A549 (cell line): ENCODE data around the gene HSD17B10. TPM values are rescaled to one million over a fixed set of nuclear protein-coding genes. Genes with fewer than 3 reads are reported as not detected.

Experiments used
- ATAC-seq, 2 experiments: fragments of 200-7000 bp in 1 of 2; fragments of >200 bp in 1 of 2; cut with Nextera tagmentation in 1 of 2; cut with Tn5 transposase in 1 of 2; 3 replicates each; pipeline versions ENCODE4 v1.8.0 to v1.9.1; 2018 to 2020; ENCODE audit warnings: mild to moderate bottlenecking in 1 of 2, moderate library complexity in 1 of 2
- CTCF ChIA-PET: fragments of 300-600 bp; sonication (Branson Sonifier 250); formaldehyde crosslinking; extraction: SDS; loops from one replicate; lab custom pipeline; 2021; ENCODE audit warnings: antibody characterized with exemption, inconsistent platforms; lab: Yijun Ruan, JAX
- POLR2A ChIA-PET: fragments of 350-600 bp; formaldehyde crosslinking; extraction: SDS; loops from one replicate; lab custom pipeline; 2021; ENCODE audit warnings: antibody characterized with exemption, inconsistent platforms; lab: Yijun Ruan, JAX
- DNase-seq, 2 experiments: peaks; one replicate each; pipeline versions ENCODE4 v3.0.0 to v3.0.0-alpha.2; 2011 to 2016; ENCODE audit warnings: low read depth in 1 of 2, low spot score in 1 of 2
- FAIRE-seq: peaks from 2 replicates; lab custom pipeline; 2011; peaks lifted over from hg19 to GRCh38; lab: Jason Lieb, UNC
- H3K27ac ChIP-seq, 2 experiments: fragments of >200 bp; sonication (Bioruptor Twin); formaldehyde crosslinking; 3 replicates each; pipeline ENCODE4 v1.5.1; 2016 to 2017
- H3K4me1 ChIP-seq: fragments of >200 bp; sonication (Bioruptor Twin); formaldehyde crosslinking; 3 replicates; pipeline ENCODE4 v1.6.1; 2016
- H3K4me2 ChIP-seq: fragments of >200 bp; sonication (Bioruptor Twin); formaldehyde crosslinking; 3 replicates; pipeline ENCODE4 v1.6.1; 2016
- H3K4me3 ChIP-seq: fragments of >200 bp; sonication (Bioruptor Twin); formaldehyde crosslinking; 3 replicates; pipeline ENCODE4 v1.5.1; 2016
- H3K9me3 ChIP-seq: fragments of >200 bp; sonication (Bioruptor Twin); formaldehyde crosslinking; 3 replicates; pipeline ENCODE4 v1.6.1; 2016
- CHD2 ChIP-seq: fragments of 150-350 bp; IDR thresholded peaks from 2 replicates; pipeline ENCODE4 v1.6.1; 2014; ENCODE audit warnings: low read length; ENCODE audit not compliant: partially characterized antibody
- EHMT2 ChIP-seq: fragments of 200-600 bp; sonication (generic); IDR thresholded peaks from 2 replicates; pipeline ENCODE4 v1.6.1; 2016; ENCODE audit warnings: antibody characterized with exemption, low read depth, mild to moderate bottlenecking, moderate library complexity
- FOSB ChIP-seq: fragments of 250-450 bp; sonication (Bioruptor Pico); IDR thresholded peaks from 2 replicates; pipeline ENCODE4 v1.5.0; 2020; ENCODE audit warnings: mild to moderate bottlenecking, moderate library complexity
- FOSL2 ChIP-seq, 2 experiments: fragments of 450-650 bp in 1 of 2; fragments of >200 bp in 1 of 2; sonication (Bioruptor Twin) in 1 of 2; formaldehyde crosslinking; IDR thresholded peaks; 2 replicates each; pipeline versions ENCODE4 v1.5.0 to v1.6.1; 2016 to 2020; ENCODE audit warnings: mild to moderate bottlenecking in 1 of 2, moderate library complexity in 1 of 2
- HDAC2 ChIP-seq: fragments of 200-600 bp; sonication (generic); IDR thresholded peaks from 2 replicates; pipeline ENCODE4 v1.6.1; 2016
- HES2 ChIP-seq: fragments of >200 bp; sonication (Bioruptor Twin); formaldehyde crosslinking; IDR thresholded peaks from 2 replicates; pipeline ENCODE4 v1.6.1; 2016
- MAZ ChIP-seq: fragments of 150-350 bp; IDR thresholded peaks from 2 replicates; pipeline ENCODE4 v1.6.1; 2014; ENCODE audit warnings: antibody characterized with exemption, low read depth, low read length, borderline replicate concordance
- NFE2L2 ChIP-seq: fragments of 150-350 bp; conservative IDR thresholded peaks from 2 replicates; pipeline ENCODE4 v1.6.1; 2014; ENCODE audit warnings: low read length
- NR3C1 ChIP-seq: fragments of >200 bp; sonication (Bioruptor Twin); formaldehyde crosslinking; IDR thresholded peaks from 3 replicates; pipeline ENCODE4 v1.6.1; 2017
- PBX3 ChIP-seq: IDR thresholded peaks from 2 replicates; pipeline ENCODE4 v1.6.1; 2012
- RAD21 ChIP-seq, 2 experiments: fragments of >200 bp in 1 of 2; sonication (Bioruptor Twin) in 1 of 2; formaldehyde crosslinking in 1 of 2; IDR thresholded peaks in 1 of 2; conservative IDR thresholded peaks in 1 of 2; 2 replicates in 1 of 2; 3 replicates in 1 of 2; pipeline ENCODE4 v1.6.1; 2012 to 2018; ENCODE audit warnings: inconsistent platforms in 1 of 2
- RARB ChIP-seq: fragments of 250-450 bp; sonication (Bioruptor Pico); IDR thresholded peaks from 2 replicates; pipeline ENCODE4 v1.8.0; 2021; ENCODE audit warnings: mild to moderate bottlenecking, moderate library complexity
- RCOR1 ChIP-seq: fragments of 150-350 bp; IDR thresholded peaks from 2 replicates; pipeline ENCODE4 v1.6.1; 2014; ENCODE audit warnings: antibody characterized with exemption, low read length, low read depth
- SMC3 ChIP-seq: fragments of >200 bp; sonication (Bioruptor Twin); formaldehyde crosslinking; IDR thresholded peaks from 3 replicates; pipeline ENCODE4 v1.6.1; 2018; ENCODE audit warnings: inconsistent platforms
- TP53 ChIP-seq: fragments of 250-450 bp; sonication (Bioruptor Pico); IDR thresholded peaks from 2 replicates; pipeline ENCODE4 v1.5.0; 2021; ENCODE audit warnings: mild to moderate bottlenecking, moderate library complexity
- ZNF302 ChIP-seq: fragments of 250-450 bp; sonication (Bioruptor Pico); IDR thresholded peaks from 2 replicates; pipeline ENCODE4 v1.9.0; 2021; ENCODE audit warnings: inconsistent platforms, mild to moderate bottlenecking, moderate library complexity
- WGBS: methylation state at CpG from one replicate; pipeline ENCODE4 v1.1.6; 2017; ENCODE audit errors: missing lambda C conversion rate; 5-methylcytosine and 5-hydroxymethylcytosine counted together
- polyA plus RNA-seq, 4 experiments: library from polyadenylated mRNA; depleted of rRNA in 3 of 4; stranded (reverse); fragments of >200 nt; fragmentation: RNase III in 1 of 4; extraction: RNeasy Plus Mini Kit Qiagen cat#74134 plus additional on column Dnase treatment in 1 of 4; gene quantifications; 2 replicates in 3 of 4; 3 replicates in 1 of 4; pipeline ENCODE4 v1.2.3, GENCODE V29; 2011 to 2017
- TF ChIP-seq, protein P1 (sequence below): fragments of 250-450 bp; sonication (Bioruptor Pico); IDR thresholded peaks from 2 replicates; pipeline ENCODE4 v1.5.0; 2020; ENCODE audit warnings: low read depth, mild to moderate bottlenecking, moderate library complexity
- TF ChIP-seq, protein P2 (sequence below): fragments of >200 bp; sonication (Bioruptor Twin); formaldehyde crosslinking; IDR thresholded peaks from 3 replicates; pipeline ENCODE4 v1.5.1; 2016

Gene HSD17B10
- polyA plus RNA-seq, 2 of the 4 experiments (the other 2 are of a cell fraction), result 139 to 147 TPM

DNA sequence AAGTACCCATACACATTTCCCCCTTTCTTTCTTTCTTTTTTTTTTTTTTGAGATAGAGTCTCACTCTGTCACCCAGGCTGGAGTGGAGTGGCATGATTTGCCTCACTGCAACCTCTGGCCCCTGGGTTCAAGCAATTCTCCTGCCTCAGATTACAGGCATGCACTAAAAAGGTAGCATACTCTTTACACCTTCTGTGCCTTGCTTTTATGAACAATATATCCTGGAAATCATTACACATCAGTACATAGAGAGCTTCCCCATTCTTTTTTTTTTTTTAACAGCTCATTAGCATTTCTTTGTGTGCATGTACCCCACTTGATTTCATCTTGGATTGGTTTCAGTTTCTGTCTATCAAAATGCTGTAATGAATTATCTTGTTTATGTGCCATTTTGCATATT, 18.6 kb upstream of the HSD17B10 start:
- POLR2A ChIA-PET, result no interaction called here

GRCh38 chrX:53449632-53450031, 15.5 kb upstream of the HSD17B10 start:
- CTCF ChIA-PET, result interaction anchor here (1.0 to 1.2 kb wide), 2 partner anchors 12 to 33 kb away, joined by 5 to 6 read pairs; no protein-coding TSS in a partner anchor
- Histone ChIP-seq H3K4me3 (no peak overlapping the region), H3K9me3 (no peaks in the 10 kb centered on the region), H3K4me1 (no peaks in the 10 kb centered on the region), H3K27ac (no peak overlapping the region), H3K4me2 (no peak overlapping the region)
- ATAC-seq (no peak), FAIRE-seq (no peak), DNase-seq (no peak)
- WGBS, result 69% methylated on average over 3 of the region's 3 CpGs
- POLR2A ChIA-PET, result no interaction called here
- TF ChIP-seq RARB (CRISPR knock-in tag), result no peak
- no peak for TF ChIP-seq HES2
- TF ChIP-seq ZNF302 (CRISPR knock-in tag), result no peak
- no peak for TF ChIP-seq HDAC2

More for the DNA sequence above, 18.6 kb upstream of the HSD17B10 start:
- Histone ChIP-seq H3K9me3 (no peaks in the 10 kb centered on the region), H3K4me1 (peaks cover 15% of the 10 kb centered on the region), H3K4me3 (no peak overlapping the region), H3K4me2 (no peak overlapping the region), H3K27ac (no peak overlapping the region)
- ATAC-seq (no peak), DNase-seq (no peak), FAIRE-seq (peak; percentile 86)
- CTCF ChIA-PET, result interaction anchor here (1.4 to 2.4 kb wide), 2 partner anchors 29 to 140 kb away, joined by 5 to 9 read pairs; no protein-coding TSS in a partner anchor
- TF ChIP-seq PBX3 (no peak), RCOR1 (no peak), EHMT2 (no peak), SMC3 (no peak), TP53 (CRISPR knock-in tag) (no peak), NR3C1 (no peak), NFE2L2 (no peak)

- Histone ChIP-seq H3K9me3 (no peaks in the 10 kb centered on the region), H3K4me1 (peaks cover 1% of the 10 kb centered on the region; the same call in 2 of the 3 replicates), H3K4me3 (no peak overlapping the region), H3K4me2 (no peak overlapping the region), H3K27ac (no peak overlapping the region)
- no peak for DNase-seq
- 84% methylated on average over 2 of the region's 2 CpGs for WGBS
- no peak for FAIRE-seq
- ATAC-seq, result no peak
- ChIA-PET CTCF (interaction anchor here (0.8 to 4.4 kb wide), 8 partner anchors 10 to 198 kb away, joined by 3 to 50 read pairs (median 8); no protein-coding TSS in a partner anchor), POLR2A (interaction anchor here (0.6 kb wide), 1 partner anchor 144 kb away, joined by 3 read pairs; no protein-coding TSS in a partner anchor)
- TF ChIP-seq, protein P1, sequence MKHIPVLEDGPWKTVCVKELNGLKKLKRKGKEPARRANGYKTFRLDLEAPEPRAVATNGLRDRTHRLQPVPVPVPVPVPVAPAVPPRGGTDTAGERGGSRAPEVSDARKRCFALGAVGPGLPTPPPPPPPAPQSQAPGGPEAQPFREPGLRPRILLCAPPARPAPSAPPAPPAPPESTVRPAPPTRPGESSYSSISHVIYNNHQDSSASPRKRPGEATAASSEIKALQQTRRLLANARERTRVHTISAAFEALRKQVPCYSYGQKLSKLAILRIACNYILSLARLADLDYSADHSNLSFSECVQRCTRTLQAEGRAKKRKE, result no peak
- no peak for TF ChIP-seq MAZ
- no peak for TF ChIP-seq FOSB (CRISPR knock-in tag)
- no peak for TF ChIP-seq CHD2
- TF ChIP-seq FOSL2 (IDR thresholded peaks at IDR 0.05), result no peak
- TF ChIP-seq FOSL2 (CRISPR knock-in tag; IDR thresholded peaks at IDR 0.05), result no peak
Observed at GRCh38 chrX:53447441-53447840, 13.3 kb upstream of the HSD17B10 start.

DNA sequence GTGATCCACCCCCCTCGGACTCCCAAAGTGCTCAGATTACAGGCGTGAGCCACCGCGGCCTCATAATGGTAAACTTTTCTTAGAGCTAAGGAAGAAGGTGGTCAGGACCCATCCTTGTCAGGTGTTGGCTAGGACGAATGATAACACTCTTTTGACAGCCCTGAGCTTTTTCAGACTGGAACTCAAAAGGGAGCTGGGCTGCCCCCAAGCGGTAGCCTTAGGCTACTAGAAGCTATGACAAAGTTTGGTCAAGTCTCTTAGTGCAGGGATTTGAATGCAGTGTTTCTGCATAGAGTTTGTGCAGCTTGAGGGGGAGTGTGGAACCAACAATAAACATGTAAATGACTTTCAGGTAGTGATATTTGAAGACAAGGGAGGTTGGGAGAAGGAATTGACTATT, 11.8 kb upstream of the HSD17B10 start:
- WGBS, result 0% methylated on average over 6 of the region's 6 CpGs
- Histone ChIP-seq H3K4me3 (no peak overlapping the region), H3K4me2 (no peak overlapping the region), H3K4me1 (peaks cover 4% of the 10 kb centered on the region; the same call in 2 of the 3 replicates), H3K27ac (no peak overlapping the region), H3K9me3 (no peaks in the 10 kb centered on the region)
- TF ChIP-seq, protein P1, result no peak
- TF ChIP-seq RAD21 (conservative IDR thresholded peaks at IDR 0.05 in 1 of 2, IDR thresholded peaks at IDR 0.05 in 1 of 2) (peak; percentile 55 to 70), SMC3 (peak; percentile 43)
- TF ChIP-seq, protein P2, sequence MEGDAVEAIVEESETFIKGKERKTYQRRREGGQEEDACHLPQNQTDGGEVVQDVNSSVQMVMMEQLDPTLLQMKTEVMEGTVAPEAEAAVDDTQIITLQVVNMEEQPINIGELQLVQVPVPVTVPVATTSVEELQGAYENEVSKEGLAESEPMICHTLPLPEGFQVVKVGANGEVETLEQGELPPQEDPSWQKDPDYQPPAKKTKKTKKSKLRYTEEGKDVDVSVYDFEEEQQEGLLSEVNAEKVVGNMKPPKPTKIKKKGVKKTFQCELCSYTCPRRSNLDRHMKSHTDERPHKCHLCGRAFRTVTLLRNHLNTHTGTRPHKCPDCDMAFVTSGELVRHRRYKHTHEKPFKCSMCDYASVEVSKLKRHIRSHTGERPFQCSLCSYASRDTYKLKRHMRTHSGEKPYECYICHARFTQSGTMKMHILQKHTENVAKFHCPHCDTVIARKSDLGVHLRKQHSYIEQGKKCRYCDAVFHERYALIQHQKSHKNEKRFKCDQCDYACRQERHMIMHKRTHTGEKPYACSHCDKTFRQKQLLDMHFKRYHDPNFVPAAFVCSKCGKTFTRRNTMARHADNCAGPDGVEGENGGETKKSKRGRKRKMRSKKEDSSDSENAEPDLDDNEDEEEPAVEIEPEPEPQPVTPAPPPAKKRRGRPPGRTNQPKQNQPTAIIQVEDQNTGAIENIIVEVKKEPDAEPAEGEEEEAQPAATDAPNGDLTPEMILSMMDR, result peak; percentile 54
- FAIRE-seq, result no peak
- ChIA-PET CTCF (interaction anchor here (0.6 to 4.4 kb wide), 24 partner anchors 9 to 197 kb away, joined by 3 to 50 read pairs (median 5); no protein-coding TSS in a partner anchor), POLR2A (interaction anchor here (1.1 kb wide), 1 partner anchor 23 kb away, joined by 3 read pairs; the partner anchor contains the start of gene RIBC1)
- peak; percentile 28 to 53 for DNase-seq
- peak; percentile 44 to 62; a peak in 4 of 6 replicates for ATAC-seq
